Ascending aorta (tissue), 2 donors: ENCODE data around the gene SPTLC2. TPM values are rescaled to one million over a fixed set of nuclear protein-coding genes. Genes with fewer than 3 reads are reported as not detected.
A peak's percentile ranks its signal among the peaks of the same experiment; 100 is the strongest.

Source experiments
- DNase-seq, 2 donors: peaks; one replicate each; pipeline ENCODE4 v3.0.0-alpha.2; 2019; ENCODE audit warnings: low spot score in 2 of 2
- H3K27ac ChIP-seq, 2 donors: fragments of 200-600 bp; sonication (generic); one replicate each; pipeline ENCODE4 v1.5.1; 2016 to 2017; ENCODE audit warnings: mild to moderate bottlenecking in 1 of 2
- H3K27me3 ChIP-seq: fragments of 200-600 bp; sonication (generic); one replicate; pipeline ENCODE4 v1.5.1; 2017
- H3K36me3 ChIP-seq, 2 donors: fragments of 200-600 bp; sonication (generic); one replicate each; pipeline ENCODE4 v1.5.1; 2016
- H3K4me1 ChIP-seq, 2 donors: fragments of 200-600 bp; sonication (generic); one replicate each; pipeline ENCODE4 v1.5.1; 2016 to 2017; ENCODE audit warnings: mild to moderate bottlenecking in 1 of 2
- H3K4me3 ChIP-seq, 2 donors: fragments of 200-600 bp; sonication (generic); one replicate each; pipeline ENCODE4 v1.5.1; 2016 to 2017; ENCODE audit warnings: mild to moderate bottlenecking in 1 of 2
- H3K9me3 ChIP-seq, 2 donors: fragments of 200-600 bp; sonication (generic); one replicate each; pipeline ENCODE4 v1.5.1; 2016
- intact Hi-C: fragments of 100-400 bp; cut with DNase I; formaldehyde crosslinking; loops from one replicate; pipeline ENCODE4 v1.15.1; 2023
- total RNA-seq: library from RNA; depleted of rRNA; stranded (reverse); fragments of >200 nt; gene quantifications from one replicate; pipeline ENCODE4 v1.1.0, GENCODE V29; 2016
- TF ChIP-seq, protein P1 (sequence below), 3 experiments: fragments of 200-600 bp in 2 of 3; fragments of 450-650 bp in 1 of 3; sonication (generic) in 2 of 3; IDR thresholded peaks; one replicate each; pipeline ENCODE4 v1.5.1; 2016 to 2019; ENCODE audit warnings: antibody characterized with exemption in 3 of 3, mild to moderate bottlenecking in 1 of 3, moderate library complexity in 1 of 3

SPTLC2 gene
- total RNA-seq, 1 donor from 2014 or later: 25.7 TPM

DNA sequence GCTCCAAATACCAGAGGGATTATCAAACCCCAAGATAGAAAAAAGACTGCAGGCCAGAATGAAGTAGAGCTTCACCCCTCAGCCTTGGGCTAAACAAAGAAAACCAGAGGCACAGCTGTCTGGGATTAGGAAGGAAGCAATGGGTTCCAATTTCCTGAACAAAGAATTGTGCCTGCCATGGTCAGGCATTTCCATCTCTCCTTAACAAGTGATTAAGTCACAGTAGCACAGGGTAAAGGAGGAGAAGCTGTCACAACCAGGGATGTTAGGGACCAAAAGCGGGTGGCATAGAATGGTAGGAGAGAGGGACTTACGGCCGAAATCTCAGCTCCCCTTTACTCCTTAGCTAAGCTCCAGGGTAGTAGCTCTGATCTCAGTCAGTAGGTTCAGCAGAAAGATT lies 33.9 kb downstream of the SPTLC2 start:
- H3K27ac ChIP-seq: no peak overlapping the region
- TF ChIP-seq, protein P1, sequence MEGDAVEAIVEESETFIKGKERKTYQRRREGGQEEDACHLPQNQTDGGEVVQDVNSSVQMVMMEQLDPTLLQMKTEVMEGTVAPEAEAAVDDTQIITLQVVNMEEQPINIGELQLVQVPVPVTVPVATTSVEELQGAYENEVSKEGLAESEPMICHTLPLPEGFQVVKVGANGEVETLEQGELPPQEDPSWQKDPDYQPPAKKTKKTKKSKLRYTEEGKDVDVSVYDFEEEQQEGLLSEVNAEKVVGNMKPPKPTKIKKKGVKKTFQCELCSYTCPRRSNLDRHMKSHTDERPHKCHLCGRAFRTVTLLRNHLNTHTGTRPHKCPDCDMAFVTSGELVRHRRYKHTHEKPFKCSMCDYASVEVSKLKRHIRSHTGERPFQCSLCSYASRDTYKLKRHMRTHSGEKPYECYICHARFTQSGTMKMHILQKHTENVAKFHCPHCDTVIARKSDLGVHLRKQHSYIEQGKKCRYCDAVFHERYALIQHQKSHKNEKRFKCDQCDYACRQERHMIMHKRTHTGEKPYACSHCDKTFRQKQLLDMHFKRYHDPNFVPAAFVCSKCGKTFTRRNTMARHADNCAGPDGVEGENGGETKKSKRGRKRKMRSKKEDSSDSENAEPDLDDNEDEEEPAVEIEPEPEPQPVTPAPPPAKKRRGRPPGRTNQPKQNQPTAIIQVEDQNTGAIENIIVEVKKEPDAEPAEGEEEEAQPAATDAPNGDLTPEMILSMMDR (IDR thresholded peaks at IDR 0.05): no peak
- no peak for DNase-seq
- no peak overlapping the region for H3K4me3 ChIP-seq
- no peaks in the 10 kb centered on the region for H3K27me3 ChIP-seq
- H3K9me3 ChIP-seq: no peaks in the 10 kb centered on the region
- peaks cover 0 to 24% of the 10 kb centered on the region in 2 donors for H3K4me1 ChIP-seq
- H3K36me3 ChIP-seq: peaks cover 0 to 5% of the 10 kb centered on the region in 2 donors
- intact Hi-C loops: no loop called here

DNA sequence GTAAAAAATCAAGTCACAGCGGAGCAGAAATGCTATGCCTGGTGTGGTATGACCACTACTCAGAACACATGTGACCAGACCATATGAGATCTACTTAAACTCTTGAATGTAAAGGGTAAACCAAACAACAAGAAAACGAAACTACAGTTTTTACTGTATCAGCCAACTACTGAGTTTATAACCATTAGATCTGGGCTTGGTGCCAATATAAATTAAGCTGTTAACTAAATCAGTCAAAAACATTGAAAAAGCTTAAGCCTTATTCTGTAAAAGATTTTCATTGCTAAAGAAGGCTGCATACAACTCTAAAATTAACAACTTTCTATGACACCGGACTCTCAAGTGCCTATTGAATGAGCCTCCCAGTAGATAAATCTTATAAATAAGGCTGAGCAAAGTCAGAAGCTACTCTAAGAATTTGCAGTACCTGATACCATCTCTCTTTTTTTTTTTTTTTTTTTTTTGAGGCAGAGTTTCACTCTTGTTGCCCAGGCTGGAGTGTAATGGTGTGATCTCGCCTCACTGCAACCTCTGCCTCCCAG lies 35.4 kb downstream of the SPTLC2 start:
- peaks cover 0 to 24% of the 10 kb centered on the region in 2 donors for H3K4me1 ChIP-seq
- H3K36me3 ChIP-seq: peaks cover 0 to 6% of the 10 kb centered on the region in 2 donors
- H3K9me3 ChIP-seq: no peaks in the 10 kb centered on the region
- intact Hi-C loops: no loop called here
- TF ChIP-seq, protein P1 (IDR thresholded peaks at IDR 0.05): no peak
- DNase-seq: no peak
- peak overlapping the region; percentile 1 to 35 for H3K27ac ChIP-seq
- no peaks in the 10 kb centered on the region for H3K27me3 ChIP-seq
- H3K4me3 ChIP-seq: peak overlapping the region in 1 of 2 donors; percentile 5

DNA sequence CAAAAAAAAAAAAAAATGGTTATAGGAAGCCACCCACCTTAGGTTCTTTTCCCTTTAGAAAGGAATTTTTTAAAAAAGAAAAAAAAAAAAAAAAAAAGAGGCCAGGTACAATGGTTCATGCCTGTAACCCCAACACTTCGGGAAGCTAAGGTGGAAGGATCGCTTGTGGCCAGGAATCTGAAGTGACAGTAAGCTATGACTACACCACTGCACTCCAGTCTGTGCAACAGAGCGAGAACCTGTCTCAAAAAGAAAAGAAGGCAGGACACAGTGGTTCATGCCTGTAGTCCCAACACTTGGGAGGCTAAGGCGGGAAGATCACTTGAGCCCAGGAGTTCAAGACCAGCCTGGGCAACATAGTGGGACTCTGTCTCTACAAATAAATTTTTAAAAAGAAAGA lies 36.0 kb downstream of the SPTLC2 start:
- DNase-seq: no peak
- Histone ChIP-seq H3K9me3 (no peaks in the 10 kb centered on the region), H3K27me3 (no peaks in the 10 kb centered on the region), H3K36me3 (peaks cover 0 to 6% of the 10 kb centered on the region in 2 donors), H3K4me3 (peak overlapping the region in 1 of 2 donors; percentile 5), H3K27ac (peak overlapping the region; percentile 1 to 35), H3K4me1 (peaks cover 0 to 24% of the 10 kb centered on the region in 2 donors)
- TF ChIP-seq, protein P1 (IDR thresholded peaks at IDR 0.05): no peak
- intact Hi-C loops: no loop called here

DNA sequence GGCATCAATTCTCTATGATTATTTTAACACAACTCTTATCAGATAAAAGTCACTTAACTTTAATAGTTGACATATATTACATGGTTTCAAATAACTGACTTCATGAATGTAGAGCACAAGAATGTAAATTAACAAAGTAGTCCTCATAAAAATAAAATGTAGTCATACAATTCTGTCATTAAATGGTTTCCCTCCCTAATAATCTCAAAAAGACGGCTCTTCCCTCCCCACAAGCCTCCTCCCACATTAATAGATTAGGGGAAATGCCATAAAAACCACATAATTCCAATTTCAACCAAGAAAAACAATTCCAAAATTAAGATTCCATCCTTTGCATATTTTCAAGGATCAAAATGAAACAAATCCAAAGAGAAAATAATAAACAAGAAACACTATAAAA lies 36.7 kb downstream of the SPTLC2 start:
- Histone ChIP-seq H3K9me3 (no peaks in the 10 kb centered on the region), H3K27me3 (no peaks in the 10 kb centered on the region), H3K4me1 (peaks cover 0 to 24% of the 10 kb centered on the region in 2 donors), H3K36me3 (peaks cover 0 to 6% of the 10 kb centered on the region in 2 donors), H3K4me3 (no peak overlapping the region), H3K27ac (no peak overlapping the region)
- TF ChIP-seq, protein P1 (IDR thresholded peaks at IDR 0.05): no peak
- intact Hi-C loops: no loop called here
- no peak for DNase-seq

DNA sequence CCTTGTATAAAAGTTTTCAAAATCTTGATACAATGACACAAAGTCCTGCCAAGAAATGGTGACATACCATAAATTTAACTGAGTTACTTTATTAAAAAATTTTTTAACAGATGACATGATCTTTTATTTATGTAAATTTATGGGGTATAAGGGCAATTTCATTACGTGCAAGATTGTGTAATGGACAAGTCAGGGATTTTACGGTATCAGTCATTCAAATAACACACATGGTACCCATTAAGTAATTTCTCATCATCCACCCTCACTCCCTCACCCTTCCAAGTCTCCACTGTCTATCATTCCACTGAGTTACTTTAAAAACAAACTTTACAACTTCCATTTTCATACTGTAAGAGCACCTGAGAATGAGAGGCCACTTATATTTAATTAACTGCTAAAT lies 37.4 kb downstream of the SPTLC2 start:
- peaks cover 0 to 6% of the 10 kb centered on the region in 2 donors for H3K36me3 ChIP-seq
- H3K9me3 ChIP-seq: no peaks in the 10 kb centered on the region
- peaks cover 0 to 24% of the 10 kb centered on the region in 2 donors for H3K4me1 ChIP-seq
- H3K4me3 ChIP-seq: no peak overlapping the region
- H3K27ac ChIP-seq: no peak overlapping the region
- intact Hi-C loops: no loop called here
- no peaks in the 10 kb centered on the region for H3K27me3 ChIP-seq
- TF ChIP-seq, protein P1 (IDR thresholded peaks at IDR 0.05): no peak
- no peak for DNase-seq
